AG08395 (cell line): ENCODE results near the gene CAPSL.
"Not testable (repeated sequence)": the region's sequence is repeated elsewhere in the genome, so short reads cannot be mapped to it uniquely, and the experiment has no call there.

ENCODE experiments used
- DNase-seq: peaks from one replicate; pipeline ENCODE4 v3.0.0; 2012; ENCODE audit warnings: mixed read lengths, low spot score

The CAPSL gene

DNA sequence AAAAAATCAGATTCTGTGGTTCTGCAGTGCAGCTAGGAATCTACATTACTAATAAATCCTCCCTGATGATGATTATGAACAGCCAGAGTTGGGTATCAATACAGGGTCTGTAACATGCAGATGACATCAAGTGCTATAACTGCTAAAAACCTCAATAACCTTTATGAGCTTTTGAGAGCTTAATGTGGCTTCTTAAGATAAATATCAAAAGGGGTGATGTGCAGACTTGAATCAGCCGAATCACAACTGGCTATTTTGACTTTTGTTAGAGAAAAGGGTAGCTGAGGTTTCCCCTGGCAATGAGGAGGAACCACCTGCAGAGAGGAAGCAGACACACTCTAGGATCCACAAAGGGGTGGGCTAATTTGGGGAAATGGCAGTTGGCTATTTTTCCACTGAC is 30.2 kb downstream of the CAPSL start:
- no peak for DNase-seq

DNA sequence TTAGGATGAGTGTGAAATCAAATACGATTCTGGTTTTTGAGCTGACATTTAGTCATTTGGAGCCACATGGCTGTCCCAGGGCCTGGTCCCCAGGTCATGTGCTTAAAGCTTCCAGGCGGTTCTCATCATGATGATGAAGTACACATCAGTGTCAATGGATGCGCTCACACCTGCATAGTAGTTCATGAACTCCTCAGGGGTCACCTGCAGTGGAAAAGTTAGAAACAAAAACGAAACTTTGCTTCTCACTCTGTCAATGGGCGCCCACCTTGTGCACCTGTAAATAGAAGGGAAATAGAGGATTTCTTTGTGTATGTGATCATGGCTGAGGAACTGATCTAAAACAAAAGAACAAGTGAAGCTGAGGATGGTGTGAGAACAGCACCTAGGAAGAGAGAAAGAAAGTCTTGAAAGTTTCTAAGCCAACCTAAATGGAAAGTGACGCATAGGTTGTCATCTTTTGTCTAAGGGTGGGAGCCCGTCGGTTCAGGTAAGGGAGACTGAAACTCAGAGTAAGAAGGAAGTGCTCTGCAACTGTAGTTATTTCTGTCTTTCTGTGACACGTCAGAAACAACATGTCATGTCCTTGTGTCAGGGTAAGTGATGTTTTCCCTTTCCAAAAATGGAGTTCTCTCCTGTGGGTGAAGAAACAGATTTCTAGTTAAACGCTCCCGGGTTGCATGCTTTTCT is 33.8 kb downstream of the CAPSL start:
- DNase-seq: no peak

DNA sequence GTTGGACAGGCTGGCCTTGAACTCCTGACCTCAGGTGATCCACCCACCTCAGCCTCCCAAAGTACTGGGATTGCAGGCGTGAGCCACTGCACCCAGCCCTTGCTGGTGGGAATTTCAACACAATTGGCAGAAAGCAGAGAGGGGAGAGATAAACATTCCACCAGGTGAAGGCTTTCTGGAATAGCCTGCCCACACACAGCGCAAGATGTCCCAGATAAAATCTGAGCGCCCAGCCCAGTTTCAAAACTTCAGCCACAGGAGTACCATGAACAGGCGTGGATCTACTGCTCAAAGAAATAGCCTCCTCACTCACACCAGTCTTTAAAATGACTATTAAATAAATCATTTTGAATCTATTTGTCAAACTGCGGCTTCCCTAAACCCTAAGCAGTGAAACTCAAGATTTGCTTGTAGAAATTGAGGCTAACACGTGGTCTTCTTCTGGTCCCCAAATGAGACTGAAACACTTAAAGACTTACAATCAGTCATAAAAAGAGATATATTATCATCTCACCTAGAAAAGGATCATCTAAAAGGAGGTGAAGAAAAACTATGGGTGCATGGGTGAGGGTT is 34.7 kb downstream of the CAPSL start:
- no peak for DNase-seq

DNA sequence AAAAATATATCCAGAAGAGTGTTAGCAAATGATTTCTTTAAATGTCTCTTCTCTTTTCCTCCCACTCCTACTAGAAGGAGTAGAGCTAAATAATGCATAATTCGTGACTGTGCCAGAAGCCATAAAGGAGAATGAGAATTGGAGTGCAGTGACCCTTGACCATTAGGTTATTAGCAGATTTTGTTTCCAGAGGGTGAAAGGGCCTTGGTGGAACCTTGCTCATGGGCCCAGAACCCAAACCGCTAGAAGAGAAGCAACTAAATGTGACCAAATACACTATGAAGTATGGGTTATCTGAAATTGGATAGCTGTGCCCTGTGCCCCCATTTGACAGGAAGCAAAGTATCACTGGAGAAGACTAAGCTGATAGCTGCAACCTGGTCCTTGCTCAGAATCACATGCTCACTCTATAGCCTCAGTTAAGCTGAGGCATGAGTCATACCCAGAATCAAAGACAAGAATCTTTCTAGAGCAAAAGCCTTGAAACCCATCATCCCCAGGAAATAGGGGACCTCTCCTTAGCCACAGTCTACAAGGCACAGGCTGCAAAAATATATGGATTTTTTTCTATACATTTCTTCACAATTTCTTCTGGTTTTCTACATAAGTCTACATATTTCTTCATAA is 36.3 kb downstream of the CAPSL start:
- DNase-seq: peak; percentile 11

DNA sequence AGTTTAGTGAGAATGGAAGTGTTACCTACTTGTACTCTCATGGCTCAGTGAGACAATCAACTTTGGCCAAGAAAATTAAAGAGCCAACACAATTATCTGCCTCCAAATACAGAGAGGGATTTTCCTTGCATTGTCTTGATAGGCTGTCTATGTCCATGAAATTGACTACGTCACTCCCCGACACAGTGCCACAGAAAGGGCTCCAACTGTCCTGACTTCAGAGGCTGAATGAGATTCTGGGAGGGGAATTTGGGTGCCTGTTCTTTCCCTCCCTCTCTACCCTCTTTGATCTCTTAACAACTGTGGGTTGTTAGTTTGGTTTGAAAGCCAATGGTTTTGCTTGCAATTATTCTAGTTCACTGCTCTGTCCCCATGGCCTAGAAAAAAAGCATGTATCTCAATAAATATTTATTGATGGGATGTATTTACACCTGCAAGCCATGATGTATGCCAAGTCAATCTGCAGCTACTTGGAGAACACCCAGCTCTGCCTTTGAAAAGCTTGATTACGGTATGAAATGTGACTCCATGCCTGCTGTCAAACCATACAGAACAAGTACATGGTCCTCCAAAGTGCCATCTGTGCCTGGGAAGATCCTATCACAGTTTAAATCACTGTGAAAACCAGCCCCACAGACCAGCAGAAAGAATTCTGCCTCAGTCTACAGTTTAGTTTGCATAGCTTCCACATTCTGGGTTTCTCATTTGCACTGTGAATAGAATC is 37.3 kb downstream of the CAPSL start:
- DNase-seq: no peak

DNA sequence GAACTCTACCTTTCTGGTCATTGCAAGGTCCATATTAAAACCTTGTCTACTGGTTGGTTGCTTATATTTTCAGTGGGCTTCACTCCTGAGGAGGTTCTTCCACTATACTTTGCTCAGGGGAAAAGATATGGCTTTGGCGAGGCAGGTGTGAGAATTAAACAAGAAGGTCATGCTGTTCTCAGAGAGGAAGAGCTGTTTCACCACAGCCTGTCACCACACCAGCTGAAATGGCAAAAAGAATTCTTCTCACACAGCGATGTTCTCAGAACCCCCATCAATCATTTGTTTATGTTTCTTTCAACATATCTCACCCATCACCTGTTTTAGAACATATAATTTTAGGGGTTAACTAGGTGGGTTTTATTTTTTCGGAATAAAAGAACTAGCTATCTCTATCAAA is 38.6 kb downstream of the CAPSL start:
- no peak for DNase-seq

DNA sequence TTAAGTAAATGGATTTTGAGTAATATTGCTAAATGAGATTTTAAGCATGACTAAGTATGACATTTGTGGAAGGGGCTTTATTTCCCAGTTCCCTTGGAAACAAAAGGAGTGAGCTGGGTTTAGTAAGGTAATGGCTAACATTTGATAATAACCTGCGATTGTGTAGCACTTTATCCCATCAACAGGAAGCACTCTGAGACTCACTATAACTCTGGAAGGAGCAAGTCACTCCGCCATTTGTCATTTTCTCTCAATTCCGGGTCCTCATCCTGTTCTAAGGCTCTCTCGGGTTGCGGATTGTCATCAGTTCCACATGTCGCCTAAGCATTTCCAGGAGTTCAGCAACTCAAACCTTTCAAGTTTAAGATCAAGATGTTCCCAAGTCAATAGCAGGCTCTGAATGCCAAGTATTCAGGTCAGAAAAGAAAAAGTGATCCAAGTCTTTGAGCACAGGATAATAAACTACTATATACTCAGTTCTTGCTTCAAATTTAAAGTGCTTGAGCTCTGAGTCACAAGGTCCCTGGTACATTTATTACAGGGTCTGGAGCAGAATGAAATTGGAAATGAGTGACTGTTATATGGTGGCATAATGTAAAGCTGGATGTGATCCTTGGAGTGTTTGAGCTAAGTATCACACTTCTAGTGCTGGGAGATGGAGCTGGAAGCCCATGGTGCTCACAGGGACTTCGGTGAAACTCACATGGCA is 39.3 kb downstream of the CAPSL start:
- DNase-seq: peak; percentile 19

DNA sequence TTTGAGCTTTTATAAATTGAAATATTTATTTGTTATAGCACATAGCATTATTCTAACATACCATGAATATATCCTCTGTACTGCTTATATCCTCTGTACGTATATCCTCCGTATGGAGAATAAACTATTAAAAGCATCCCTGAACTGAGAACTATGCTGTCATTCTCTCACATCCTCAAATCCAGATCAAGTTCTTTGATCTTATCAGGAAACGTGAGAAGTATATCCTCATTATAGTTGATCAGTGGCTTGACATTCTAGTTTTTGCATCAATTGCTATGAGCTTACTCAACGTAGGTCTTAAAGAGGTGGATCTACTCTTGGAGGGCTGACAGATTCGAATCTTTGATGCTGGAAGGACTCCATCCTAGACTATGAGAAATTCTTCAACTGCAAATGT is 44.3 kb downstream of the CAPSL start:
- no peak for DNase-seq

DNA sequence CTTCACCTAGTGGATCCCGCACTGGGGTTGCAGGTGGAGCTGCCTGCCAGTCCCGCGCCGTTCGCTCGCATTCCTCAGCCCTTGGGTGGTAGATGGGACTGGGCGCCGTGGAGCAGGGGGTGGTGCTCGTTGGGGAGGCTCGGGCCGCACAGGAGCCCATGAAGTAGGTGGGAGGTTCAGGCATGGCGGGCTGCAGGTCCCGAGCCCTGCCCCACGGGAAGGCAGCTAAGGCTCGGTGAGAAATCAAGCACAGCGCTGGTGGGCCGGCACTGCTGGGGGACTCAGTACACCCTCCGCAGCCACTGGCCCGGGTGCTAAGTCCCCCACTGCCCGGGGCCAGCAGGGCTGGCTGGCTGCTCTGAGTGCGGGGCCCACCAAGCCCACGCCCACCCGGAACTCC is 45.6 kb downstream of the CAPSL start:
- DNase-seq: not testable (repeated sequence)

DNA sequence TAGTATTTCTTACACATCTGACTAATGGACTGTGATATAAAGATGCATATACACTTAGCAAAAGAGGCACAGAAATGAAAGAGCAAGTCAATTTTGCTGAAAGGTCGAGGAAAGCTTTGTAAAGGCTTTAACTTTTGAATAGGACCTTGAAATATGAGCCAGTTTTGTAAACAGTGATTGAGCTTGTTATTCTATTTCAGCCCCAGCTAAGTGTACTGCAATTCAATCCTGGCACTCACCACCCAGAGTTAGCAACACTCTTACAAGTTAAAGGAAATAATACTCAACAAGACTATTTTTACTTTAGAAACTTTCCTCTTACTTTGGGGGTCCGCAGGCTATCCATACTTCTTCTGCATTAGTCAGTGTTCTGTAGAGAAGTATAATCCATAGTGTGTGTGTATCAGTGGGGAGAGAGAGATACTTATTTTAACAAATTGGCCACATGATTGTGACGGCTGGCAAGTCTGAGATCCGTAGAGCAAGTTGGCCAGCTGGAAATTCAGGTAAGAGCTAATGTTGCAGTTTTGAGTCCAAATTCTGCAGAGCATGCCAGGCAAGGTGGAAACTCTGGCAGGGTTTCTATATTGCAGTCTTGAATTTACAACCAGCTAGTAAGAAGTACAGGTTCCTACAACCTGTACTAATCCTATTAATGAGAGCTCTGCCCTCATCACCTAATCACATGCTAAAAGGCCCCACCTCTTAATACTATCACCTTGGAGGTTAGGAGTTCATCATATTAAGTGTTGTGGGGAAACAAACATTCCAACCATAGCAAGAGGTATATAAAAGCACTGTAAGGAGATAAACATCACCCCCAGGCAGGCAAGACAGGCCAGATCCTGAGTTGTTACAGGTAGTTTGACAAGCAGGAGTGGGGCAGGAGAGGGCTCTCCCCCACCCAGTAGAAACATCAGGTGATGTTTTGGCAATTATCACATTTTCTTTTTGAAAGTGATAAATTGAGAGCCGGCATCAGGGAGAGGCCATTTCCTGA is 48.1 kb downstream of the CAPSL start:
- DNase-seq: no peak

DNA sequence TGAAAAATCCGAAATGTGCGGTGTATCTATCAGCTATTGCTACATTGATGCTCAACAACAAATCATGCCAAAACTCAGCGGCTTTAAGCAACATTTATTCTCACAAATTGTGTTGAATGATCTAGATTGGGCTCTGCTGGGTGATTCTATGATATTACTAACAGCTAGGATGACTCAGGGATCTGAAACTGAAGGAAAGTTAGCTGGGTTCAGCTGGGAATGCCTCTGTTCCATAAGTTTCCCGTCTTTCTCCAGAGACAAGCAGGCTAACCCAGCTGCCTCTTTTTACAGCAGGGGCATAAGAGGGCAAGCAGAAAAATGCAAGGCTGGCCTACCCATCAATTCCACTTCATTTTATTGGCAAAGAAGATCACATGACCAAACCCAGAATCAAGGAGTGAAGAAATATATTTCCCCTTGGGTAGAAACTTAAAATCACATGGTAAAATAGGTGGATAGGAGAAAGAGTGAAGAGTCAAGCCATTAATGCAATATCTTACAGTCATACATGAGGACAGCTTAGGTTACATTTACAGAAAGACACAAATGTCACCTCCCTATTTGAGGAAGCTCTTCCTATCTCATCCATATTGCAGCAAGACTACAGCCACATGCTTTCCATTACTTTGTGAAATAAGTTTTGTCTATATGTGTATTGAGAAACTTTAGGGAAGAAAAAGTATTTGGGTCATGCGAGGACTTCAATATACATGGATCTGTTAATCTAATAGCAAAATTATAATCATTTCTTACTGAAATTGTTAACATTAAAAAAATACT is 50.9 kb downstream of the CAPSL start:
- no peak for DNase-seq

DNA sequence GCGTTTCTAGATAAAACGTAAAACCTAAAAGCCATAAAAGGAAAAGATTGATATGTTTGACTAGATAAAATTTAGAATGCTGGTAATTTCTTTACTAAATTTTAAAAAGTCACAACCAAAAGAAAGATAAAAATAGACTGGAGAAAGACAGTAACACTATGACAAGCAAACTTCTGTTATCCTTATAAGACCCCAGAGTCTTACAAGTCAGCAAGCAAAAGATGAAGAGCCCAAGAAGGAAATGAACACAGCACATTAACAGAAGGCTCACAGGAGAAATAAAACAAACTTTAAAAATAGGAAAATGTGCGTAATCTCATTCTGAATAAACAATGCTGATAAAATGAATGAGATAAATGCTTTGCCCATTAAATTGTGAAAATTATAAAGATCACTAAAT is 52.0 kb downstream of the CAPSL start:
- DNase-seq: no peak

DNA sequence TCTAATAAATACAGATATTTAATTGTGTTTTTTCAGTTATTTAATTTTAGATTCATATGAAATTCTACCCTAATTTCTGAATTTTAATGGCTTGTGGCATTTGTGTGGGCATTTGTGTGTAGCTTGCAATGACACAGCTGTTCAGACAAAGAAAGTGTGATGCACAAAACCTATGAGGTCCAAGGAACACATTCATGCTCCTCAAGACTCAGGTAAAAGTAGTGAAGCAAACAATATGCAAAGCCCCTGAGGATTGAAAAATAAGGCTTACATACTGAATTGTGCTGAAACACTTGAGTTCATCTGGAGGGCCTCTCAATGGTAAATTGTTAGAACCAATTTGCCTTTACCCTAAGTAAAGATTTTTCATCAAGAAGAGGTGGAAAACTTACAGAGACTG is 53.6 kb downstream of the CAPSL start:
- no peak for DNase-seq

DNA sequence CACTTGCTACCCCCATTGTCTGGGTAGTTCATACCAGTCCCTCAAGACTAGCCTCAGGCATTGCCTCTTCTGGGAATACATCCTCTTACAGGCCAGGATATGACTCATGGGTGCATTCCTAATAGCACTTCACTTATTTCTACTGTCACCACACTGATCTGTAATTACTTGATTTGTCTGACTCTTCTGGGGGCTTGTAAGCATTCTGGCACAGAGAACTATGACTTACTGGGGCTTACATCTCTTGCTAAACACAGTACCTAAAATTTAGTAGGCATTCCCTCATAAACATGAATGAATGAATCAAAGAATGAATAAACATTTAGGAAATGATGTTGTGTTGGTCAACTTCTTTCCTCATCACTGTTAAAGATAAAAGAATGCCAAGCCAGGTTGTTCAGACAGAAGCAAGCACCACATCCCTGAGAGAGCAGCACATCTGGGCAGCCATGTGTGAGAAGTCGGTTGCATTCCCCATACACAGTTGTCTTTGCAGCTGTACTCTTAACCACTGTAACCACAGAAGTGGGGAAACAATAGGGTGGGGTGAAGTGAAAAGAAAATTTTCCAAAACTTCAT is 54.1 kb downstream of the CAPSL start:
- DNase-seq: peak; percentile 86

DNA sequence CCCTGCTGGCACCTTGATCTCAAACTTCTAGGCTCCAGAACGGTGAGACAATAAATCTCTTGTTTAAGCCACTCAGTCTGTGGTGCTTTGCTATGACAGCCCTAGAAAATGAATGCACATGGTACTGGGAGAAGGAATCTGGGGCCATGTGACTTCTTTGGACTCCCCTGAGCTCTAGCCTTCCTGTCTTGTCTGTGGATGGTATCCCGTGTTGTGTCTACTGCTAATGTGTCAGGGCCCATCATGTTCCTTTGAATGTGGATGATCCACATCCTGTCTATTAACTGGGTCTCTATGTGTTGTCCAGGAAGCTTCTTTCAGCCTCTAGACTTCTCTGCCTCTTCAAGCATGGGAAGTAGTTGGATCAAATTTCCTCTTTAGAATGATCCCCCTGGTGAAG is 56.7 kb downstream of the CAPSL start:
- DNase-seq: no peak

DNA sequence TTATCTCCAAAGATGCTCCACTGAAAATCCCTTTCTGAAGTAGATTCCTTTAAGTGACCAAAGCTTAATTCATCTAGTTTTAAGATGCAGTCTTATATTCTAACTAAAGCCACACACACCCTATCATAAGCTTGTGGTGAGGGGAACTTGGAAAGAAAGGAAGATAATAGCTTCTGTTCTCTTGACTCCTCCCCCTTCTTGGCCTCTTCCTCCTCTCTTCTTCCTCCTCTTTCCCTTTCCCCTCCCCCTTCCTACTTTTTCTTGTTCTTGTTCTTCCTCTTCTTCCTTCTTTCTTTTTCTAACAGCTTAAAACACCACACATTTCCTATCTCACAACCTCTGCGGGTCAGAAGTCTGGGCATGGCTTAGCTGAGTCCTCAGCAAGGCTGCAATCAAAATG is 58.3 kb downstream of the CAPSL start:
- no peak for DNase-seq

DNA sequence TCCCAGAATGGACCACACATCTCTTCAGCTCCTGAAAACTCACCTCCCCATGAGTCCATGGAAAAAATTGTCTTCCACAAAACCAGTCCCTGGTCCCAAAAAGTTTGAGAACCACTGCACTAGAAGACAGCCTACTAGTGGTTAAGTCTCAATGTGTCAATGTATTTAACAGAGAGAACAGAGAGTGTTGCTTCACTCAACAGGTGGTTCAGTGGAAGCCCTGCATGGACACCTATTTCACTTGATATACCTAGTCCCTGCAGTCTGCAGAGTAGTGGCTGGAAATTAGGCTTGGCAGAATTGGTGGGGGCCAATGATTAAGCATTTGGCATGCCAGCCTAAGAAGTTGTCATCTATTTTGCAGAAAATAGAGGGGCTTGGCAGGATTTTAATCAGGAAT is 58.8 kb downstream of the CAPSL start:
- DNase-seq: no peak

DNA sequence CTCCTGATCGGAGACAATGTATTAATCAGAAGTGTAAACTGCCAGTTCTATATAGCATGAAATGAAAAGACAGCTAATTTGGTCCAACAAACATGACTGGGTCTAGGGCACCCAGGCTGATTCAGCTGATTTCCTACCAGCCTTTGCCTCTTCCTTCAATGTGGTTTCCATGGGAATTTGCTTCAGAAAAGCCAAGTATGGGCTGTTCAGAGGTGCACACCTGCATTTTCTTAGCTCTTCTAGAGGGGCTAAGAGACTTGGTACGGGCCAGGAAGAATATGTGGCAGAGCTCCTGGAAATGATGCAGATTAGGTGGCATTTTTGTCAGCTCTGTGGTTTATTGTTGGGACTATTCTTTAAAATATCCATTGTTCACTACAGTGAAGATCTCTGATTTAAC is 59.3 kb downstream of the CAPSL start:
- DNase-seq: no peak

DNA sequence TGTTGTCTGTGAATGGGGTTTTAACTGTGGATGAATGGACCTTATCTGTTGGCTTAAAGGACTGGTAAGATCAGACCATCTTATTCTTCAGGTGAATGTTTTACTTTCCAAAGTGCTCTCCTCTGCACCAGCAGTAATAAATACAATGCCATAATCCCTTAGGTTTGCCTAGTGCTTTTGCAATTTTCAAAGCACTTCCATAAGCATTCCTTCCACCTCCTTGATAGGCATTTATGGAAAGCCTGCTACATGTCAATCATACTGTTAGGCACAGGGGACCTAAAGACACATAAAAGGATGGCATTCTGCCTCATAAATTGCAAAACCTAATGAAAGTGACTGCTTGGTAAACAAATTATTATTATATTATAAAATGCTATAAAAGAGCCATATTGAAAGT is 60.3 kb downstream of the CAPSL start:
- DNase-seq: no peak

DNA sequence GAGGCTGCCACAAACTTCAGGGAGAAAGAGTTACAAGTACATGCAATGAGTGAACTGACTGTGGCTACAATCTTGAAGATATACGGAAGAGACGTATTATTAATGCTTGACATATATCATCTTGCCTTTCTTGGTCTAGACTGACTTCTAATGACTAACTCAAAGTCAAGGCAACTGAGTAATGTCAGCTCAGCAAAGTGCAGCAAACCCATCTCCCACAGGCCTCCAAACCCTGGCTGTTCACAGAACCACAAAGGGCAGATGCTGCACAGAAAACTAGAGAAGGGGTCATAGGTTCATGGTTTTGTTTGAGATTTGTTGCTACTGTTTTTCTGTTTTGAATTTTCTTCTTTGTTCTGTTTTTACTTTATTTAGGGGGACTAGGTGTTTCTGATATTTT is 60.8 kb downstream of the CAPSL start:
- DNase-seq: no peak
